CD14-positive monocyte (primary cell): Measurements from ENCODE around the gene ACACB. TPM values are rescaled to one million over a fixed set of nuclear protein-coding genes. Genes with fewer than 3 reads are reported as not detected.

Experiments used
- DNase-seq, 3 donors: peaks; one replicate each; pipeline ENCODE4 v3.0.0-alpha.2; 2011 to 2022
- H2AFZ ChIP-seq: 2 replicates; pipeline ENCODE4 v1.6.0; 2012; ENCODE audit warnings: mild to moderate bottlenecking, low read depth, low read length, inconsistent platforms; ENCODE audit not compliant: insufficient read depth, poor library complexity, severe bottlenecking
- H3K27ac ChIP-seq, 2 donors: 1 replicate in 1 of 2; 2 replicates in 1 of 2; pipeline ENCODE4 v1.5.1; 2012 to 2013; ENCODE audit warnings: low read length in 2 of 2, control low read depth in 1 of 2, inconsistent platforms in 1 of 2, low read depth in 1 of 2, mild to moderate bottlenecking in 1 of 2
- H3K27me3 ChIP-seq, 2 donors: one replicate each; pipeline versions ENCODE4 v1.6.0 to v1.6.1; 2011 to 2013; ENCODE audit warnings: low read length in 2 of 2; ENCODE audit not compliant: control insufficient read depth in 2 of 2, insufficient read depth in 2 of 2
- H3K36me3 ChIP-seq, 2 donors: replicated peaks in 1 of 2; 1 replicate in 1 of 2; 2 replicates in 1 of 2; pipeline versions ENCODE4 v1.5.1 to v1.6.1; 2012 to 2013; ENCODE audit warnings: low read length in 2 of 2, control low read depth in 1 of 2, inconsistent platforms in 1 of 2, mild to moderate bottlenecking in 1 of 2; ENCODE audit not compliant: insufficient read depth in 2 of 2, control insufficient read depth in 1 of 2
- H3K4me1 ChIP-seq, 2 donors: 1 replicate in 1 of 2; 2 replicates in 1 of 2; pipeline versions ENCODE4 v1.5.1 to v1.6.1; 2012 to 2013; ENCODE audit warnings: low read length in 2 of 2, control low read depth in 1 of 2, inconsistent platforms in 1 of 2, mild to moderate bottlenecking in 1 of 2, moderate library complexity in 1 of 2; ENCODE audit not compliant: insufficient read depth in 2 of 2, control insufficient read depth in 1 of 2
- H3K4me2 ChIP-seq: replicated peaks from 2 replicates; pipeline ENCODE3; 2012; ENCODE audit warnings: low read length, moderate library complexity, mild to moderate bottlenecking; ENCODE audit not compliant: poor library complexity, severe bottlenecking; ENCODE audit errors: extremely low read depth
- H3K4me3 ChIP-seq, 3 experiments: fragments of 200-600 bp in 1 of 3; sonication (generic) in 1 of 3; replicated peaks in 1 of 3; 1 replicate in 2 of 3; 2 replicates in 1 of 3; pipeline ENCODE4 v1.5.1; 2011 to 2013; ENCODE audit warnings: low read length in 3 of 3, mild to moderate bottlenecking in 3 of 3, control low read depth in 2 of 3, low read depth in 2 of 3, inconsistent platforms in 1 of 3, moderate library complexity in 1 of 3
- H3K79me2 ChIP-seq: 2 replicates; pipeline ENCODE4 v1.6.0; 2012; ENCODE audit warnings: mild to moderate bottlenecking, control low read depth, inconsistent platforms, low read length, moderate library complexity; ENCODE audit not compliant: insufficient read depth
- H3K9ac ChIP-seq: 2 replicates; pipeline ENCODE4 v1.6.0; 2017; ENCODE audit warnings: low read length, mild to moderate bottlenecking; ENCODE audit not compliant: insufficient read depth, poor library complexity, severe bottlenecking
- H3K9me3 ChIP-seq, 2 donors: replicated peaks in 1 of 2; 1 replicate in 1 of 2; 2 replicates in 1 of 2; pipeline versions ENCODE4 v1.5.1 to v1.6.1; 2012 to 2013; ENCODE audit warnings: low read length in 2 of 2, control low read depth in 1 of 2; ENCODE audit not compliant: control insufficient read depth in 1 of 2, insufficient read depth in 1 of 2
- H4K20me1 ChIP-seq: 2 replicates; pipeline ENCODE4 v1.6.0; 2012; ENCODE audit warnings: mild to moderate bottlenecking, low read length, control low read depth, moderate library complexity; ENCODE audit not compliant: insufficient read depth
- H3K27ac Mint-ChIP-seq, 7 donors: one replicate each; pipeline ENCODE4 v1.8.0; 2020; ENCODE audit warnings: mild to moderate bottlenecking in 7 of 7, mixed read lengths in 7 of 7, moderate library complexity in 6 of 7, inconsistent platforms in 2 of 7
- H3K27me3 Mint-ChIP-seq, 3 donors: one replicate each; pipeline ENCODE4 v1.8.0; 2021 to 2022; ENCODE audit warnings: low read depth in 3 of 3, mild to moderate bottlenecking in 3 of 3, mixed read lengths in 3 of 3, moderate library complexity in 3 of 3, inconsistent platforms in 1 of 3
- H3K36me3 Mint-ChIP-seq, 2 donors: one replicate each; pipeline ENCODE4 v1.8.0; 2020; ENCODE audit warnings: mixed read lengths in 2 of 2, inconsistent platforms in 1 of 2, mild to moderate bottlenecking in 1 of 2
- H3K4me1 Mint-ChIP-seq: one replicate; pipeline ENCODE4 v1.8.0; 2020; ENCODE audit warnings: mild to moderate bottlenecking, mixed read lengths
- H3K4me3 Mint-ChIP-seq, 2 donors: one replicate each; pipeline ENCODE4 v1.8.0; 2020; ENCODE audit warnings: mild to moderate bottlenecking in 2 of 2, mixed read lengths in 2 of 2, moderate library complexity in 1 of 2
- H3K9me3 Mint-ChIP-seq, 7 donors: one replicate each; pipeline ENCODE4 v1.8.0; 2020 to 2022; ENCODE audit warnings: mixed read lengths in 7 of 7, mild to moderate bottlenecking in 6 of 7, moderate library complexity in 6 of 7, inconsistent platforms in 2 of 7
- WGBS: methylation state at CpG from one replicate; pipeline ENCODE4 v1.1.5; 2013; ENCODE audit warnings: missing lambda C conversion rate; ENCODE audit not compliant: insufficient coverage; 5-methylcytosine and 5-hydroxymethylcytosine counted together
- intact Hi-C, 2 donors: fragments of 100-400 bp; cut with micrococcal nuclease; formaldehyde crosslinking; loops; one replicate each; pipeline versions ENCODE4 v1.15.0 to v1.15.1; 2023
- polyA plus RNA-seq, 3 donors: library from polyadenylated mRNA; depleted of rRNA in 1 of 3; unstranded in 2 of 3; stranded (reverse) in 1 of 3; fragments of 300-500 nt in 2 of 3; fragments of >200 nt in 1 of 3; fragmentation: Illumina TruSeq in 2 of 3; gene quantifications; 1 replicate in 2 of 3; 2 replicates in 1 of 3; pipeline ENCODE4 v1.2.3, GENCODE V29; 2012 to 2021
- TF ChIP-seq, protein P1 (sequence below): fragments of 200-600 bp; IDR thresholded peaks from one replicate; pipeline ENCODE4 v1.8.0; 2022; ENCODE audit warnings: antibody characterized with exemption, mild to moderate bottlenecking

The ACACB gene
- polyA plus RNA-seq, 3 donors = 0.14 to 5.0 (median 1.9) TPM

- Histone ChIP-seq H3K9ac (no peak overlapping the region), H3K79me2 (no peaks in the 10 kb centered on the region), H3K4me2 (no peak overlapping the region), H3K9me3 (no peaks in the 10 kb centered on the region), H3K27ac (no peak overlapping the region), H3K27me3 (peaks cover 0 to 29% of the 10 kb centered on the region in 2 donors), H3K36me3 (no peaks in the 10 kb centered on the region), H4K20me1 (no peaks in the 10 kb centered on the region), H3K4me1 (peaks cover 0 to 6% of the 10 kb centered on the region in 2 donors), H2AFZ (no peak overlapping the region), H3K4me3 (no peak overlapping the region)
- Mint-ChIP-seq H3K36me3 (no peaks in the 10 kb centered on the region), H3K4me1 (peaks cover 5% of the 10 kb centered on the region), H3K4me3 (no peak overlapping the region), H3K27me3 (peaks cover 20 to 37% (median 25%) of the 10 kb centered on the region in 3 donors), H3K9me3 (no peaks in the 10 kb centered on the region), H3K27ac (no peak overlapping the region)
- intact Hi-C loops = no loop called here
- no peak for DNase-seq
- WGBS = 100% methylated on average over 1 of the region's 5 CpGs
- TF ChIP-seq, protein P1, sequence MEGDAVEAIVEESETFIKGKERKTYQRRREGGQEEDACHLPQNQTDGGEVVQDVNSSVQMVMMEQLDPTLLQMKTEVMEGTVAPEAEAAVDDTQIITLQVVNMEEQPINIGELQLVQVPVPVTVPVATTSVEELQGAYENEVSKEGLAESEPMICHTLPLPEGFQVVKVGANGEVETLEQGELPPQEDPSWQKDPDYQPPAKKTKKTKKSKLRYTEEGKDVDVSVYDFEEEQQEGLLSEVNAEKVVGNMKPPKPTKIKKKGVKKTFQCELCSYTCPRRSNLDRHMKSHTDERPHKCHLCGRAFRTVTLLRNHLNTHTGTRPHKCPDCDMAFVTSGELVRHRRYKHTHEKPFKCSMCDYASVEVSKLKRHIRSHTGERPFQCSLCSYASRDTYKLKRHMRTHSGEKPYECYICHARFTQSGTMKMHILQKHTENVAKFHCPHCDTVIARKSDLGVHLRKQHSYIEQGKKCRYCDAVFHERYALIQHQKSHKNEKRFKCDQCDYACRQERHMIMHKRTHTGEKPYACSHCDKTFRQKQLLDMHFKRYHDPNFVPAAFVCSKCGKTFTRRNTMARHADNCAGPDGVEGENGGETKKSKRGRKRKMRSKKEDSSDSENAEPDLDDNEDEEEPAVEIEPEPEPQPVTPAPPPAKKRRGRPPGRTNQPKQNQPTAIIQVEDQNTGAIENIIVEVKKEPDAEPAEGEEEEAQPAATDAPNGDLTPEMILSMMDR = no peak
Observed at GRCh38 chr12:109292342-109292711, 175.9 kb downstream of the ACACB start.

DNA sequence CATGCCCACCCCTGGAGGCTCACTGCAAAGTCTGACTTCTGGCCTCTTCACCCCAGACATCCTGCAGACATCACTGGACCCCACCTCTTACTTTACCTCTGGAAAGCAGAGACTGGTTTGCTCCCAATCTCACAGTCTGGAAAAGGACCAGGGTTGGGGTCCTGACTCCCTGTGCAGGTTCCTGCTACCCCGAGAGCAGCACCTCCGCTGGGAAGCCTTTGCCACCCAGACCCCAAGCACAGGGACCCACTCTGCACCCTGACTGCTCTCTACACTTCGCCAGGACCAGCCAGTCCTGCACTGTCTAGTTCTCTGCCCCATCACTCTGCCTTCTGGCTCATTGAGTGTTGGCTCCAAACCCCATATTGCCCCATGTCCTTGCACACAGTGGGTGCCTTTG is 176.7 kb downstream of the ACACB start:
- intact Hi-C loops = no loop called here
- 86% methylated on average over 3 of the region's 3 CpGs for WGBS

More for the DNA sequence above, 176.7 kb downstream of the ACACB start:
- no peak overlapping the region for H2AFZ ChIP-seq
- Mint-ChIP-seq H3K4me3 (peak overlapping the region in 1 of 2 donors; percentile 55), H3K27me3 (peaks cover 20 to 37% (median 25%) of the 10 kb centered on the region in 3 donors), H3K27ac (no peak overlapping the region), H3K9me3 (no peaks in the 10 kb centered on the region), H3K4me1 (peaks cover 5% of the 10 kb centered on the region), H3K36me3 (no peaks in the 10 kb centered on the region)
- H3K4me3 ChIP-seq = no peak overlapping the region
- H3K4me2 ChIP-seq = no peak overlapping the region
- H3K9me3 ChIP-seq = no peaks in the 10 kb centered on the region
- H3K36me3 ChIP-seq = no peaks in the 10 kb centered on the region
- H3K4me1 ChIP-seq = peaks cover 0 to 6% of the 10 kb centered on the region in 2 donors
- H3K9ac ChIP-seq = no peak overlapping the region
- H4K20me1 ChIP-seq = no peaks in the 10 kb centered on the region
- peaks cover 0 to 29% of the 10 kb centered on the region in 2 donors for H3K27me3 ChIP-seq
- H3K79me2 ChIP-seq = no peaks in the 10 kb centered on the region
- no peak overlapping the region for H3K27ac ChIP-seq
- DNase-seq = no peak
- TF ChIP-seq, protein P1 = no peak
